ENCODE results near the gene PALS1.

Gene PALS1

DNA sequence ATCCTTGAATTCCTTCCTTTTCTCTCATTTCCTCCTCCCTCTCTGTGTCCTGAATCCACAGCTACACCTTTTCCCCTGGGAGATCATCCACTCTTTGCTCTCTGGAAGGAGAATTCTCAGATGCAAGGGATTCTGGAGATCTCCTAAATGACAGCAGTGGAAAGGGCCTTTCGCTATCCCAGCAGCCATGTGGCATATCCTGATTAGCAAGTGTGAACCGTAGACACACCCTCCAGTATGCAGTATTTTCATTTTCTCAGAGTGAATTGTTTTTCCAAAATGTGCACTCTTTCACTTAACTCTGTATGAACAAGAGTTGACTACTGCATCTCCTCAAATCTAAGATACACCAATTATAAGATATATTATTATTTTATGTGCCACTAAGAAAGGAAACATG is 46.0 kb upstream of the PALS1 start:
- H3K79me2 ChIP-seq (ENCODE audit: low read length), result no peaks in the 10 kb centered on the region
- no peaks in the 10 kb centered on the region for H3K4me1 ChIP-seq (ENCODE audit: low read length)
- no peaks in the 10 kb centered on the region for H3K9me2 ChIP-seq (replicated peaks; ENCODE audit: insufficient read depth, low read length)
- no peaks in the 10 kb centered on the region for H3K36me3 ChIP-seq (replicated peaks; ENCODE audit: insufficient read depth, low read length)
- H3K9me3 ChIP-seq (replicated peaks; ENCODE audit: insufficient read depth, low read length), result no peaks in the 10 kb centered on the region
- H3K4me3 ChIP-seq (ENCODE audit: low read length), result no peak overlapping the region
- no peaks in the 10 kb centered on the region for H3F3A ChIP-seq (ENCODE audit: insufficient read depth, low read length)
- H3K9ac ChIP-seq (ENCODE audit: low read length), result no peak overlapping the region
- no peak overlapping the region for H3K4me2 ChIP-seq (ENCODE audit: low read depth, low read length)
- no peak overlapping the region for H3K27ac ChIP-seq (ENCODE audit: low read length)
- DNase-seq, result no peak
- TF ChIP-seq EZH2 (optimal IDR thresholded peaks at IDR 0.05; ENCODE audit: low read depth, low read length) (no peak), EZH2phosphoT487 (IDR thresholded peaks at IDR 0.05; ENCODE audit: low read length) (no peak)
- TF ChIP-seq, protein P1, sequence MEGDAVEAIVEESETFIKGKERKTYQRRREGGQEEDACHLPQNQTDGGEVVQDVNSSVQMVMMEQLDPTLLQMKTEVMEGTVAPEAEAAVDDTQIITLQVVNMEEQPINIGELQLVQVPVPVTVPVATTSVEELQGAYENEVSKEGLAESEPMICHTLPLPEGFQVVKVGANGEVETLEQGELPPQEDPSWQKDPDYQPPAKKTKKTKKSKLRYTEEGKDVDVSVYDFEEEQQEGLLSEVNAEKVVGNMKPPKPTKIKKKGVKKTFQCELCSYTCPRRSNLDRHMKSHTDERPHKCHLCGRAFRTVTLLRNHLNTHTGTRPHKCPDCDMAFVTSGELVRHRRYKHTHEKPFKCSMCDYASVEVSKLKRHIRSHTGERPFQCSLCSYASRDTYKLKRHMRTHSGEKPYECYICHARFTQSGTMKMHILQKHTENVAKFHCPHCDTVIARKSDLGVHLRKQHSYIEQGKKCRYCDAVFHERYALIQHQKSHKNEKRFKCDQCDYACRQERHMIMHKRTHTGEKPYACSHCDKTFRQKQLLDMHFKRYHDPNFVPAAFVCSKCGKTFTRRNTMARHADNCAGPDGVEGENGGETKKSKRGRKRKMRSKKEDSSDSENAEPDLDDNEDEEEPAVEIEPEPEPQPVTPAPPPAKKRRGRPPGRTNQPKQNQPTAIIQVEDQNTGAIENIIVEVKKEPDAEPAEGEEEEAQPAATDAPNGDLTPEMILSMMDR (IDR thresholded peaks at IDR 0.05; ENCODE audit: low read length), result no peak
- H3K27me3 ChIP-seq (replicated peaks; ENCODE audit: insufficient read depth, low read length), result no peaks in the 10 kb centered on the region
- no peaks in the 10 kb centered on the region for H4K20me1 ChIP-seq (ENCODE audit: insufficient read depth, low read length)
- no peak overlapping the region for H2AFZ ChIP-seq (ENCODE audit: low read length)

DNA sequence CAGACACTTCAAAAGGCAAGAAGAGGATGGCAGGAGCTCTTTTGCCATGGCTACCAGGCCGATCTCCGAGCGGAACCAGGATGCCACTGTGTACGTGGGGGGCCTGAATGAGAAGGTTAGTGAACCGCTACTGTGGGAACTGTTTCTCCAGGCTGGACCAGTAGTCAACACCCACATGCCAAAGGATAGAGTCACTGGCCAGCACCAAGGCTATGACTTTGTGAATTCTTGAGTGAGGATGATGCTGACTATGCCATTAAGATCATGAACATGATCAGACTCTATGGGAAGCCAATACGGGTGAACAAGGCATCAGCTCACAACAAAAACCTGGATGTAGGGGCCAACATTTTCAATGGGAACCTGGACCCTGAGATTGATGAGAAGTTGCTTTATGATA is 42.2 kb upstream of the PALS1 start:
- no peak overlapping the region for H3K4me2 ChIP-seq (ENCODE audit: low read depth, low read length)
- no peaks in the 10 kb centered on the region for H3F3A ChIP-seq (ENCODE audit: insufficient read depth, low read length)
- no peaks in the 10 kb centered on the region for H3K4me1 ChIP-seq (ENCODE audit: low read length)
- H3K36me3 ChIP-seq (replicated peaks; ENCODE audit: insufficient read depth, low read length), result no peaks in the 10 kb centered on the region
- no peaks in the 10 kb centered on the region for H3K27me3 ChIP-seq (replicated peaks; ENCODE audit: insufficient read depth, low read length)
- H3K27ac ChIP-seq (ENCODE audit: low read length), result no peak overlapping the region
- H2AFZ ChIP-seq (ENCODE audit: low read length), result no peak overlapping the region
- TF ChIP-seq, protein P1 (IDR thresholded peaks at IDR 0.05; ENCODE audit: low read length), result no peak
- TF ChIP-seq EZH2phosphoT487 (IDR thresholded peaks at IDR 0.05; ENCODE audit: low read length) (no peak), EZH2 (optimal IDR thresholded peaks at IDR 0.05; ENCODE audit: low read depth, low read length) (no peak)
- H3K4me3 ChIP-seq (ENCODE audit: low read length), result no peak overlapping the region
- no peak for DNase-seq
- H3K9me2 ChIP-seq (replicated peaks; ENCODE audit: insufficient read depth, low read length), result no peaks in the 10 kb centered on the region
- H3K79me2 ChIP-seq (ENCODE audit: low read length), result no peaks in the 10 kb centered on the region
- no peaks in the 10 kb centered on the region for H3K9me3 ChIP-seq (replicated peaks; ENCODE audit: insufficient read depth, low read length)
- H3K9ac ChIP-seq (ENCODE audit: low read length), result no peak overlapping the region
- no peaks in the 10 kb centered on the region for H4K20me1 ChIP-seq (ENCODE audit: insufficient read depth, low read length)

DNA sequence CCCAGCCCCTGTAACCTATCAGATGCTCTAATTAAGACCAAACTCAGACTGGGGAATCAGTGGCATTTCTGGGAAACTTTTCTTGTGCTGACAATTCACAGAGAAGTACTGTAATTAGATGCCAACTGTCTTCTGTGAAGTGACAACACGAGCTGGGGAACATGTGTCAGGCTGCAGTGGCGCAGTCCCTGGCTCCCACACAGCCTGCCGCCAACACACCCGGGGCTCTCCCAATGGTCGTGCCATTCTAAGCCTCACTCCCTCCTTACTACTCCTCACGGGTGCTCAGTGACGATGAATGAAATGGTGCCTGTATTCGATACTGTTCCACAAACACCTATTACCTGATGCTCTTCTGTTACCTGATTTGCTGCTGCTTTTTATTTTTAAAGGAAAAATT is 33.4 kb upstream of the PALS1 start:
- no peaks in the 10 kb centered on the region for H3K4me1 ChIP-seq (ENCODE audit: low read length)
- TF ChIP-seq, protein P1 (IDR thresholded peaks at IDR 0.05; ENCODE audit: low read length), result no peak
- TF ChIP-seq EZH2 (optimal IDR thresholded peaks at IDR 0.05; ENCODE audit: low read depth, low read length) (no peak), EZH2phosphoT487 (IDR thresholded peaks at IDR 0.05; ENCODE audit: low read length) (no peak)

More for the DNA sequence above, 33.4 kb upstream of the PALS1 start:
- Histone ChIP-seq H3K9me3 (replicated peaks; ENCODE audit: insufficient read depth, low read length) (no peaks in the 10 kb centered on the region), H4K20me1 (ENCODE audit: insufficient read depth, low read length) (no peaks in the 10 kb centered on the region), H3K27ac (ENCODE audit: low read length) (no peak overlapping the region), H3K9me2 (replicated peaks; ENCODE audit: insufficient read depth, low read length) (no peaks in the 10 kb centered on the region), H3K4me3 (ENCODE audit: low read length) (no peak overlapping the region), H3F3A (ENCODE audit: insufficient read depth, low read length) (no peaks in the 10 kb centered on the region), H3K36me3 (replicated peaks; ENCODE audit: insufficient read depth, low read length) (no peaks in the 10 kb centered on the region), H3K27me3 (replicated peaks; ENCODE audit: insufficient read depth, low read length) (no peaks in the 10 kb centered on the region), H2AFZ (ENCODE audit: low read length) (no peak overlapping the region), H3K79me2 (ENCODE audit: low read length) (no peaks in the 10 kb centered on the region), H3K9ac (ENCODE audit: low read length) (no peak overlapping the region), H3K4me2 (ENCODE audit: low read depth, low read length) (no peak overlapping the region)
- DNase-seq, result no peak
